Gastrocnemius medialis (tissue), 4 donors: ENCODE data around the gene C18orf63. TPM values are rescaled to one million over a fixed set of nuclear protein-coding genes. Genes with fewer than 3 reads are reported as not detected.

ENCODE experiments used
- ATAC-seq, 2 donors: fragments of 150-250 bp; one replicate each; pipeline ENCODE4 v1.9.1; 2016
- DNase-seq, 2 donors: peaks; one replicate each; pipeline ENCODE4 v3.0.0-alpha.2; 2019
- H3K27ac ChIP-seq, 4 donors: fragments of 200-600 bp; sonication (generic); 1 replicate in 1 of 4; 2 replicates in 3 of 4; pipeline ENCODE4 v1.5.1; 2016 to 2018; ENCODE audit warnings: mild to moderate bottlenecking in 2 of 4, moderate library complexity in 1 of 4
- H3K27me3 ChIP-seq, 3 donors: fragments of 200-600 bp; sonication (generic) in 2 of 3; 1 replicate in 1 of 3; 2 replicates in 2 of 3; pipeline versions ENCODE4 v1.5.1 to v1.6.0; 2016 to 2019; ENCODE audit warnings: mild to moderate bottlenecking in 1 of 3, moderate library complexity in 1 of 3
- H3K36me3 ChIP-seq, 2 donors: fragments of 200-600 bp; sonication (generic) in 1 of 2; one replicate each; pipeline ENCODE4 v1.5.1; 2017 to 2018
- H3K4me1 ChIP-seq, 2 donors: fragments of 200-600 bp; sonication (generic) in 1 of 2; one replicate each; pipeline ENCODE4 v1.5.1; 2016 to 2017; ENCODE audit warnings: mild to moderate bottlenecking in 2 of 2
- H3K4me3 ChIP-seq, 4 donors: fragments of 200-600 bp; sonication (generic) in 3 of 4; 1 replicate in 1 of 4; 2 replicates in 3 of 4; pipeline ENCODE4 v1.5.1; 2016 to 2019; ENCODE audit warnings: mild to moderate bottlenecking in 2 of 4
- H3K9me3 ChIP-seq, 3 donors: fragments of 200-600 bp; sonication (generic) in 2 of 3; 1 replicate in 1 of 3; 2 replicates in 2 of 3; pipeline ENCODE4 v1.5.1; 2016 to 2019
- CTCF ChIP-seq, 5 experiments: fragments of 450-650 bp in 3 of 5; fragments of 200-600 bp in 2 of 5; sonication (generic) in 2 of 5; IDR thresholded peaks in 4 of 5; conservative IDR thresholded peaks in 1 of 5; 1 replicate in 4 of 5; 2 replicates in 1 of 5; pipeline ENCODE4 v1.5.1; 2016 to 2019; ENCODE audit warnings: antibody characterized with exemption in 5 of 5, mild to moderate bottlenecking in 3 of 5, moderate library complexity in 3 of 5
- POLR2A ChIP-seq, 2 donors: fragments of 450-650 bp; IDR thresholded peaks; one replicate each; pipeline ENCODE4 v1.6.1; 2017; ENCODE audit warnings: antibody characterized with exemption in 2 of 2, mild to moderate bottlenecking in 2 of 2, moderate library complexity in 2 of 2
- in situ Hi-C, 4 donors: fragments of 200-750 bp; cut with MboI; loops; one replicate each; pipeline versions ENCODE4 v1.15.0 to v1.8.0; 2017; ENCODE audit warnings: low sequenced_read_pairs in 4 of 4
- intact Hi-C: fragments of 100-400 bp; cut with DNase I; formaldehyde crosslinking; loops from one replicate; pipeline ENCODE4 v1.15.1; 2023; ENCODE audit warnings: low total_unique reads
- total RNA-seq, 4 donors: library from RNA; depleted of rRNA; stranded (reverse); fragments of >200 nt; gene quantifications; one replicate each; pipeline versions ENCODE4 v1.1.0 to v1.2.3, GENCODE V29; 2016

The C18orf63 gene
- total RNA-seq, 4 donors from 2014 or later = not detected

GRCh38 chr18:74277296-74277695, 38.3 kb upstream of the C18orf63 start:
- intact Hi-C loops (no loop called here), in situ Hi-C loops (no loop called here)
- DNase-seq (no peak), ATAC-seq (no peak)
- no peaks in the 10 kb centered on the region for H3K36me3 ChIP-seq
- peaks cover 15 to 16% of the 10 kb centered on the region in 2 donors for H3K4me1 ChIP-seq
- no peaks in the 10 kb centered on the region for H3K27me3 ChIP-seq
- H3K4me3 ChIP-seq = no peak overlapping the region
- H3K9me3 ChIP-seq = no peaks in the 10 kb centered on the region
- H3K27ac ChIP-seq = no peak overlapping the region
- TF ChIP-seq POLR2A (IDR thresholded peaks at IDR 0.05) = no peak
- TF ChIP-seq CTCF (IDR thresholded peaks at IDR 0.05 in 4 of 5, conservative IDR thresholded peaks at IDR 0.05 in 1 of 5) = no peak

GRCh38 chr18:74278058-74278457, 37.6 kb upstream of the C18orf63 start:
- no peaks in the 10 kb centered on the region for H3K9me3 ChIP-seq
- peaks cover 19 to 22% of the 10 kb centered on the region in 2 donors for H3K4me1 ChIP-seq
- no peaks in the 10 kb centered on the region for H3K27me3 ChIP-seq
- DNase-seq = no peak
- no peak overlapping the region for H3K27ac ChIP-seq
- H3K36me3 ChIP-seq = no peaks in the 10 kb centered on the region
- no peak overlapping the region for H3K4me3 ChIP-seq
- intact Hi-C loops = no loop called here
- TF ChIP-seq CTCF (IDR thresholded peaks at IDR 0.05 in 4 of 5, conservative IDR thresholded peaks at IDR 0.05 in 1 of 5) (no peak), POLR2A (IDR thresholded peaks at IDR 0.05) (no peak)
- in situ Hi-C loops = no loop called here
- ATAC-seq = no peak

GRCh38 chr18:74278983-74279382, 36.7 kb upstream of the C18orf63 start:
- Histone ChIP-seq H3K27ac (no peak overlapping the region), H3K9me3 (no peaks in the 10 kb centered on the region), H3K4me1 (peaks cover 24 to 30% of the 10 kb centered on the region in 2 donors), H3K4me3 (no peak overlapping the region), H3K36me3 (no peaks in the 10 kb centered on the region), H3K27me3 (no peaks in the 10 kb centered on the region)
- DNase-seq (no peak), ATAC-seq (no peak)
- intact Hi-C loops = no loop called here
- in situ Hi-C loops = no loop called here
- TF ChIP-seq POLR2A (IDR thresholded peaks at IDR 0.05) (no peak), CTCF (IDR thresholded peaks at IDR 0.05 in 4 of 5, conservative IDR thresholded peaks at IDR 0.05 in 1 of 5) (no peak)

- peak; percentile 4 to 25 for ATAC-seq
- intact Hi-C loops (no loop called here), in situ Hi-C loops (no loop called here)
- Histone ChIP-seq H3K36me3 (no peaks in the 10 kb centered on the region), H3K4me1 (peaks cover 32 to 45% of the 10 kb centered on the region in 2 donors), H3K27me3 (no peaks in the 10 kb centered on the region), H3K4me3 (no peak overlapping the region), H3K9me3 (no peaks in the 10 kb centered on the region), H3K27ac (peak overlapping the region in 3 of 4 donors; percentile 50 to 61 (median 61))
- no peak for DNase-seq
- TF ChIP-seq CTCF (IDR thresholded peaks at IDR 0.05 in 4 of 5, conservative IDR thresholded peaks at IDR 0.05 in 1 of 5) (no peak), POLR2A (IDR thresholded peaks at IDR 0.05) (no peak)
These were observed 34.3 kb upstream of the C18orf63 start for GRCh38 chr18:74281011-74281979.
